Measurements from ENCODE around the gene FOXC1.

FOXC1 gene

DNA sequence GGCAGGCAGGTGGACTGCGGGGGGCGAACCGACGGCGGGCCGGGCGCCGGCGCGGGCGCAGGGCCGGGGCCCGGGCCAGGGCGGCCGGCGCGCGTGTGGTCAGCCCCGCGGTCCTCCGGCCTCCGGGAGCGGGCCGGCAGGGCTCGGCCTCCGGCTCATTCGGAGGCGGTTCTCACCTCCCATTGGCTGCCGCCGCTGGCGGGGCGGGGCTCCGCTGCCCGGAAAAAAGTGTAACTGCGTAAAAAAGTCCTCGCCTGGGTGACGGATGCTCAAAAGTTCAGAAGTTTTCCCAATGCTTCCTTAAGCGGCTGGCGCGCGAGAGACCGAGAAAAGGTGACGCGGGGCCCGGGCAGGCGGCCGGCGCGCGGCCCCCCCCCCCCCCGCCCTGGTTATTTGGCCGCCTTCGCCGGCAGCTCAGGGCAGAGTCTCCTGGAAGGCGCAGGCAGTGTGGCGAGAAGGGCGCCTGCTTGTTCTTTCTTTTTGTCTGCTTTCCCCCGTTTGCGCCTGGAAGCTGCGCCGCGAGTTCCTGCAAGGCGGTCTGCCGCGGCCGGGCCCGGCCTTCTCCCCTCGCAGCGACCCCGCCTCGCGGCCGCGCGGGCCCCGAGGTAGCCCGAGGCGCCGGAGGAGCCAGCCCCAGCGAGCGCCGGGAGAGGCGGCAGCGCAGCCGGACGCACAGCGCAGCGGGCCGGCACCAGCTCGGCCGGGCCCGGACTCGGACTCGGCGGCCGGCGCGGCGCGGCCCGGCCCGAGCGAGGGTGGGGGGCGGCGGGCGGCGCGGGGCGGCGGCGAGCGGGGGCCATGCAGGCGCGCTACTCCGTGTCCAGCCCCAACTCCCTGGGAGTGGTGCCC, at the start of gene FOXC1:
Gene FOXC1 (plus strand): TSS at position 268 of the 849 bp plus-strand sequence. CDS start 531 bp downstream, at position 799.
- Histone ChIP-seq H3K4me3 (ENCODE audit: low read depth, low read length) (peak within 1 kb of the TSS; percentile 63), H3K27me3 (ENCODE audit: control insufficient read depth, insufficient read depth, low read length) (peaks cover 97% of the 10 kb centered on the region), H3K9ac (ENCODE audit: low read length) (peak within 1 kb of the TSS; percentile 66)

DNA sequence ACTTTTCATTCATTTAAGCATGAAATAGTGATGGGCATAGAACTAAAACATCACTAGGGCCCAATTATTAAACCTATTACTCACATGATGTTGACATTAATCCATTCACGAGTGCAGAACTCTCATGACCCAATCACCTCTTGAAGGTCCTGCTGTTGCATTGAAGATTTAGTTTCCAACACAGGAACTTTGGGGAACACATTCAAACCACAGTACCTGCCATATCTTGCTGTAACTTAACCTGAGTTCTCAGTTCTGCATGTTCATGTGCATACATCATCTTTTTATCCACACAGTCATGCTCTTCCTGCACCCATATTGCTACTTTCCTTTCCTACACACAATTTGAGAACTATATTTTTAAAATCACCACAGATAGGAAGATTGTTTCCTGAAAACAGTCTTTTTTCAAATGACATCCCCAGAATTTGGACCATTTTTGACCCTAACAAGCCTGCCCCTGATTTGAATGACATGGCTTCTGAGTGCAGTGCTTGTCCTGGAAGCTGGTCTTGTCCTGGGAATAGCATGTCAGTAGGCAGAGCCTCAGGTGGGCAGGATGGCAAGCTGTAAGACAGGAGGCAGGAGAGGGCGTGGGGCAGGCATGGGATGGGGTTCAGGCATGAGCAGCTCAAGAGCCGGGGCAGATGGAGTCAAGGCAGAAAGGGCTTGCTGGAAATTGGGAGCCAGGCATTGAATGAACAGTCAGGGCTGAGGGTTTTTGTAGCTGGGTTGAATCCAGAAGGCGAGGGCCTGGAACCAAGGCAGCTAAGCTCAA, 49.2 kb upstream of the FOXC1 start:
- H3K9ac ChIP-seq (ENCODE audit: low read length) = no peak overlapping the region
- peaks cover 8% of the 10 kb centered on the region; the same call in 1 of the 2 replicates for H3K4me1 ChIP-seq (ENCODE audit: control insufficient read depth, insufficient read depth, low read length)
- H3K4me3 ChIP-seq (ENCODE audit: low read depth, low read length) = no peak overlapping the region
- peaks cover 3% of the 10 kb centered on the region; the same call in 1 of the 2 replicates for H3K9me3 ChIP-seq (ENCODE audit: control insufficient read depth, insufficient read depth, low read depth, low read length)
- H3K27me3 ChIP-seq (ENCODE audit: control insufficient read depth, insufficient read depth, low read length) = no peaks in the 10 kb centered on the region
- H3K27ac ChIP-seq (ENCODE audit: low read depth, low read length) = no peak overlapping the region
- H3K36me3 ChIP-seq (ENCODE audit: control insufficient read depth, insufficient read depth, low read length) = no peaks in the 10 kb centered on the region

More for the DNA sequence above, at the start of gene FOXC1:
- H3K27ac ChIP-seq (ENCODE audit: low read depth, low read length) = no peak within 1 kb of the TSS
- H3K36me3 ChIP-seq (ENCODE audit: control insufficient read depth, insufficient read depth, low read length) = no peaks in the 10 kb centered on the region
- peaks cover 40% of the 10 kb centered on the region for H3K4me1 ChIP-seq (ENCODE audit: control insufficient read depth, insufficient read depth, low read length)
- H3K9me3 ChIP-seq (ENCODE audit: control insufficient read depth, insufficient read depth, low read depth, low read length) = no peaks in the 10 kb centered on the region

DNA sequence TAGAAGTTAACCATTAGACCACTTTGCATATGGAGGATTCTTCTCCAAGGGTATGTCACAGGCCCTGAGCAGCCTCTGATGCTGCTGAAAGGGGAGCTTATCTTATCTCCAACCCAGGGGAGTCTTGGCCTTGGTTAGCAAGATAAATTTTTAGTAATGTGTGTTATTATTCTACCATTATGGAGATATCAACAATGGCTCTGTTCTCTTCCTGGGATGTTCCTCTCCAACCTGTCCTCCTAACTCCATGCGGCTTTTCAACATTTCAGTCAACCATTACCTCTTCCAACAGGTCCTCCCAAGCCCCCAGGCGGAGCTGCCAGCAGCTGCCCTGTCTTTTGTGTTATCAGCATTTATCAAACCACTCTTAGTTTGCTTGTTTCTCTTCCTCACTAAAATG, 48.4 kb upstream of the FOXC1 start:
- Histone ChIP-seq H3K4me1 (ENCODE audit: control insufficient read depth, insufficient read depth, low read length) (peaks cover 5% of the 10 kb centered on the region; the same call in 1 of the 2 replicates), H3K9ac (ENCODE audit: low read length) (no peak overlapping the region), H3K9me3 (ENCODE audit: control insufficient read depth, insufficient read depth, low read depth, low read length) (peaks cover 3% of the 10 kb centered on the region; the same call in 1 of the 2 replicates), H3K4me3 (ENCODE audit: low read depth, low read length) (no peak overlapping the region), H3K36me3 (ENCODE audit: control insufficient read depth, insufficient read depth, low read length) (no peaks in the 10 kb centered on the region), H3K27me3 (ENCODE audit: control insufficient read depth, insufficient read depth, low read length) (no peaks in the 10 kb centered on the region), H3K27ac (ENCODE audit: low read depth, low read length) (no peak overlapping the region)

DNA sequence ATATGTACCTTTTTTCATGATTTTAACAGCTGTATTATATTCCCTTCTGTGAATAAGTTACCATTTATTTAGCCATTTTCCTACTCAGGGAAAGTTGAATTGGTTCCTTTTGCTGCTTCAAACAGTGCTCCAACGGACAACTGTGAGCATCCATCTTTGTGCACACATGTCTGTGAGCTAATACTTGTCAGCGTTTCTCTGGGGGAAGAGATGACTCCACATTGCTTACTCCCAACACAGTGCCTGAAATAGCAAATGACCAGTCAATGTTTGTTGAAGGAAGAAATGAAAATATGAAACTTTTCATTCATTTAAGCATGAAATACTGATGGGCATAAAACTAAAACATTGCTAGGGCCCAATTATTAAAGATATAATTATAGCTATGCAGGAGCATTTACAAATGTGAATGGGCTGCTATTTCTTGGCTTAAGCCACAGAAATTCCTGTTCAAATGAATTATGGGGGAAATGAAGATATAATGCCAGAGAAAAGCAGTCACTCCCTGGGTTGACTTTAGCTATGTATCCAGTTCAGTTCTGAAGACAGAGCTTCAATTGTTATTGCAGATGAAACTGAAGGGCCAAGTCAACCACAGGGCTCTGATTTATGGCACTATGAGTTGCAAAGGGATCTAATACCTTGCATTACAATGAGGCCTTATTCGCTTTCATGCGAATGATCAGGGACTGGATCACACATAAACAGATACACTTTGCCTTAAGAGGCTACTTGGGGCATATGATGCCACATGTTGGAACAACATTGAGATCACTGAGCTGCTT, 47.4 kb upstream of the FOXC1 start:
- Histone ChIP-seq H3K9ac (ENCODE audit: low read length) (no peak overlapping the region), H3K36me3 (ENCODE audit: control insufficient read depth, insufficient read depth, low read length) (no peaks in the 10 kb centered on the region), H3K9me3 (ENCODE audit: control insufficient read depth, insufficient read depth, low read depth, low read length) (peaks cover 3% of the 10 kb centered on the region; the same call in 1 of the 2 replicates), H3K4me1 (ENCODE audit: control insufficient read depth, insufficient read depth, low read length) (no peaks in the 10 kb centered on the region), H3K27me3 (ENCODE audit: control insufficient read depth, insufficient read depth, low read length) (no peaks in the 10 kb centered on the region), H3K4me3 (ENCODE audit: low read depth, low read length) (no peak overlapping the region), H3K27ac (ENCODE audit: low read depth, low read length) (no peak overlapping the region)

DNA sequence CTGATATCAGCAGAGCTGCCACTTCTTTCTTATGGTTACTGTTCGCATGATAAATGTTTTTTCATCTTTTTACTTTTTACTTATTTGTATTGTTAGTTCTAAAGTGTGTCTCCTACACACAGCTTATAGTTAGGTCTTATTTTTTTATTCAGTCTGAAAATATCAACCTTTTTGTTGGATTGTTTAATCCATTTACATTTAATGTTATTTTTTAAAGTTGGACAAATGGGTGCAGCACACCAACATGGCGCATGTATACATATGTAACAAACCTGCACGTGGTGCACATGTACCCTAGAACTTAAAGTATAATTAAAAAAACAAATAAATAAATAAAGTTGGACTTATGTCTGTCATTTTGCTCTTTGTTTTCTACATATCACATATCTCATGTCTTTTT, 40.3 kb upstream of the FOXC1 start:
- H3K9me3 ChIP-seq (ENCODE audit: control insufficient read depth, insufficient read depth, low read depth, low read length) = no peaks in the 10 kb centered on the region
- H3K27me3 ChIP-seq (ENCODE audit: control insufficient read depth, insufficient read depth, low read length) = no peaks in the 10 kb centered on the region
- peaks cover 7% of the 10 kb centered on the region for H3K4me1 ChIP-seq (ENCODE audit: control insufficient read depth, insufficient read depth, low read length)
- no peak overlapping the region for H3K4me3 ChIP-seq (ENCODE audit: low read depth, low read length)
- H3K36me3 ChIP-seq (ENCODE audit: control insufficient read depth, insufficient read depth, low read length) = no peaks in the 10 kb centered on the region
- H3K9ac ChIP-seq (ENCODE audit: low read length) = no peak overlapping the region
- no peak overlapping the region for H3K27ac ChIP-seq (ENCODE audit: low read depth, low read length)

DNA sequence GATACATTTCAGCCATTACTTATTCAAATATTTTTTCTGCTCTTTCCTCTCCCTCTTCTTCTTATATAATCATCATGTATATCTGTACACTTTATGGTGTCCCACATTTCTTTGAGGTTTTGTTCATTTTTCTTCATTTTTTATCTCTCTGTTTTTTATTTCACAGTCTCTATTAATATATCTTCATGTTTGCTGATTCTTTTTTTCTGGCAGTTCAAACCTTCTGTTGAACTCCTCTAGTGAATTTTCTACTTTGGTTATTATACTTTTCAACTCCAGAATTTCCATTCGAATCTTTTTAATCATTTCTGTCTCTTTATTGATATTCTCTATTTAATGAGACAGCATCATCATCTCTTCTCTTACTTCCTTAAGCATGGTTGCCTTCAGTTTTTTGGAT, 38.9 kb upstream of the FOXC1 start:
- Histone ChIP-seq H3K9me3 (ENCODE audit: control insufficient read depth, insufficient read depth, low read depth, low read length) (no peaks in the 10 kb centered on the region), H3K36me3 (ENCODE audit: control insufficient read depth, insufficient read depth, low read length) (no peaks in the 10 kb centered on the region), H3K9ac (ENCODE audit: low read length) (no peak overlapping the region), H3K4me3 (ENCODE audit: low read depth, low read length) (no peak overlapping the region), H3K27ac (ENCODE audit: low read depth, low read length) (no peak overlapping the region), H3K27me3 (ENCODE audit: control insufficient read depth, insufficient read depth, low read length) (no peaks in the 10 kb centered on the region), H3K4me1 (ENCODE audit: control insufficient read depth, insufficient read depth, low read length) (peaks cover 22% of the 10 kb centered on the region)

DNA sequence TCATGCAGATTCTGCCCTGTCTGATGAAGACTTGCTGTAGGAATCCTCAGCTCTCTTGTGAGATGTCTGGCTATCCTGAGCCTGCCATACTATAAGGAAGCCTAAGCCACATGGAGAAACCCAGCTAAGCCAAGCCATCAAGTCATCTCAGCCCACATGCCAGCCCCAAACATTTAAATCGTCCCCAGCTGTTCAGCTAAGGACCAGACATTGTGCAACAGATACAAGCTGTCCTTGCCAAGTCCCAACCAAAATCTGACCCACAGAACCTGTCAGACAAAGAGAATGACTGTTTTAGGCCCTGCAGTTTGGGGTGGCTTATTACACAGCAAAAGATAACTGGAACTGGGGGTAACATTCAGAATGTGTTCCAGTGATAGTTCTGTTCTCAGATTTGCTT, 36.8 kb upstream of the FOXC1 start:
- Histone ChIP-seq H3K27ac (ENCODE audit: low read depth, low read length) (no peak overlapping the region), H3K36me3 (ENCODE audit: control insufficient read depth, insufficient read depth, low read length) (no peaks in the 10 kb centered on the region), H3K4me3 (ENCODE audit: low read depth, low read length) (no peak overlapping the region), H3K27me3 (ENCODE audit: control insufficient read depth, insufficient read depth, low read length) (no peaks in the 10 kb centered on the region), H3K4me1 (ENCODE audit: control insufficient read depth, insufficient read depth, low read length) (peaks cover 30% of the 10 kb centered on the region), H3K9me3 (ENCODE audit: control insufficient read depth, insufficient read depth, low read depth, low read length) (no peaks in the 10 kb centered on the region), H3K9ac (ENCODE audit: low read length) (no peak overlapping the region)

DNA sequence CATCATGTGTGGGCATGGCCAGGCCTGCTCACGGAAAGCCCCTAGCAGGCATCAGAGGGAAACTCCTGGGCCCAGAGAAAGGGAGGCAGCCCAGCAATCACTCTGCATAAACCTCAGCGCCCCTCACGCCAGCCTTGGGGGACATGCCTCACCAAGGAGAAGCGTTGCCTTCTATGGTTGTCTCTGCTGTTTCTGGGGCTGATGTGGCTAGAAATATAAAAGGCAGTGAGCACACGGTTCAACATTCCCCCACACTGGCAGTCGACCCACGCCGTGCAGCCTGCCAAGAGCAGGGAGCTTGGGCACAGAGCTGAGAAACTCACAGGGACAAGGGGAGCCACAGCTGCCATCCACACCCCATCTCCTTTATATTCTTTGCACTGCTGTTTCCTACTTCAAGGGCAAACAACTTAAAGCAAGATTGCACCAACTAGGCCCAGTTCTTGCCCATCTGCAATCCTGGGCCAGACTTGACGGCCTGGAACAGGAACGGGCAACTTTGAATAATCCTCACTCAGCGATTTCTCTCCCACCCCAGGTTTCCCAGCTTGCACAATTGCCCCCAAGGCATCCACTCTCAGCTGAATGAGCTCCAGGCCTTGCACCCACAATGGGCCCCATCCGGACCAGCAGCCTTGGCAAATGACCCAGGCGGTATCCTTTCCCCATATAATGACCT, 35.5 kb upstream of the FOXC1 start:
- Histone ChIP-seq H3K4me3 (ENCODE audit: low read depth, low read length) (no peak overlapping the region), H3K9ac (ENCODE audit: low read length) (no peak overlapping the region), H3K4me1 (ENCODE audit: control insufficient read depth, insufficient read depth, low read length) (peaks cover 30% of the 10 kb centered on the region), H3K27me3 (ENCODE audit: control insufficient read depth, insufficient read depth, low read length) (no peaks in the 10 kb centered on the region), H3K36me3 (ENCODE audit: control insufficient read depth, insufficient read depth, low read length) (no peaks in the 10 kb centered on the region), H3K9me3 (ENCODE audit: control insufficient read depth, insufficient read depth, low read depth, low read length) (no peaks in the 10 kb centered on the region), H3K27ac (ENCODE audit: low read depth, low read length) (no peak overlapping the region)

DNA sequence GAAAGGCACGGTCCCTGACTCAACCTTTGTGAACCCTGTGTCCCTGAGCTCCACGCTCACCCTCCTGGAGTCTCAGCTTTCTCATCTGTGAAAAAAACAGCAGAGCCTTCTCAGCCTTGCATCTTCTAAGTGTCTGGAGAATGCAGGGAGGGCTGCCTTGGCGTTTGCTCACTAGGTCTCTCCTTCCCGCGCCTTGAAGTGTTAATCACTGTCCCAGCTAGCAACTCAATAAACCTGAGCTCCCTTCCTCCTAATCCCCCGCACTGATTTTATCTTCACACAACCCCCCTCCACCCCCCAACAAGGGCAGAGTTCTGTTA, 34.9 kb upstream of the FOXC1 start:
- Histone ChIP-seq H3K27me3 (ENCODE audit: control insufficient read depth, insufficient read depth, low read length) (peaks cover 4% of the 10 kb centered on the region; the same call in 1 of the 2 replicates), H3K27ac (ENCODE audit: low read depth, low read length) (no peak overlapping the region; the same call in 1 of the 2 replicates), H3K9ac (ENCODE audit: low read length) (no peak overlapping the region), H3K4me1 (ENCODE audit: control insufficient read depth, insufficient read depth, low read length) (peaks cover 30% of the 10 kb centered on the region), H3K9me3 (ENCODE audit: control insufficient read depth, insufficient read depth, low read depth, low read length) (no peaks in the 10 kb centered on the region), H3K4me3 (ENCODE audit: low read depth, low read length) (no peak overlapping the region), H3K36me3 (ENCODE audit: control insufficient read depth, insufficient read depth, low read length) (no peaks in the 10 kb centered on the region)

DNA sequence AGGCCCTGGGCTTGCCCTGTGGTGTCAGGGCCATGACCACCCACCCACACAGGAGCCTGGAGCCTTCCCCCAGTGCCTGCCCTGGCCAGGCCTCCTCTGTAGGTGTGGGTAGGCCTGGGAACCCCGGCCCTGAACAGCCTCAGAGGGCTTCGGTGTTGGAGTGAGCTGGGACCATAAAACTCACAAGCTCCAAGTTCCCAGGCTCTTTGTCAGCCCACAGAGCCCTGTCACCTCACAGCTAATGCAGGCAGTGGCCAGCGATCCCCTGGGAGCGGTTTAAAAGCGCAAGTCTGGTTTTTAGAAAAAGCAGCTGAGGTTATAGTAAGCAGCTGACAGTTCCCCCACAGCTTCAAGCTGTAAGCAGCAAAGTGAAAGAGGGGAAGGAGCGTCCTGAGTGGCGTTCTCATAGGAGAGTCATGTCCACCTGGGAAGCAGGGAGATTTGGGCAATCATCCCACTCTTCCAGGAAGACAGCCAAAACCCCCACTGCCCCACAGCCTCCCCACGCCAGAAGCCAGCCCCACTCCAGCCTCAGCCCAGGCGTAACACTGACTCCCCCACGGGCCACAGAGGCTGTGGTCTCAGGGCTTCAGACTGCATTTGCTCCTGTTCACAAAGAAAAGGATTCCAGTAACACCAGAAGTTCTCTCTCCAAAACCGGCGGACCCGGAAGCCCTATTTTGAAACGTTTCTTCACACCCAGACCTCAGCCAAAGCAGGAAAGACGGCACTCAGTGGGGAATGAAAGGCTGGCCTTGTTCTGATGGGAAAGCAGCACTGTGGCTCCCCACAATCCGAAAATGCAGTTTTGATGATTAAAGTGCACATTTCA, 34.3 kb upstream of the FOXC1 start:
- peaks cover 30% of the 10 kb centered on the region for H3K4me1 ChIP-seq (ENCODE audit: control insufficient read depth, insufficient read depth, low read length)
- peaks cover 4% of the 10 kb centered on the region; the same call in 1 of the 2 replicates for H3K27me3 ChIP-seq (ENCODE audit: control insufficient read depth, insufficient read depth, low read length)
- H3K27ac ChIP-seq (ENCODE audit: low read depth, low read length) = no peak overlapping the region; the same call in 1 of the 2 replicates
- no peak overlapping the region for H3K9ac ChIP-seq (ENCODE audit: low read length)
- no peaks in the 10 kb centered on the region for H3K9me3 ChIP-seq (ENCODE audit: control insufficient read depth, insufficient read depth, low read depth, low read length)
- no peaks in the 10 kb centered on the region for H3K36me3 ChIP-seq (ENCODE audit: control insufficient read depth, insufficient read depth, low read length)
- no peak overlapping the region for H3K4me3 ChIP-seq (ENCODE audit: low read depth, low read length)
